ACC112 (cell line): ENCODE results near the gene CC2D1A.

Source experiments
- H2AFZ ChIP-seq: fragments of 200-600 bp; sonication (generic); one replicate; pipeline ENCODE4 v1.6.0; 2017; ENCODE audit warnings: antibody characterized with exemption, low read length; ENCODE audit not compliant: unreplicated experiment
- H3K27ac ChIP-seq: fragments of 200-600 bp; sonication (generic); 2 replicates; pipeline ENCODE4 v1.5.1; 2014; ENCODE audit warnings: low read depth, mild to moderate bottlenecking, antibody characterized with exemption, low read length, moderate library complexity
- H3K27me3 ChIP-seq: fragments of 200-600 bp; sonication (generic); 2 replicates; pipeline ENCODE4 v1.6.1; 2014; ENCODE audit warnings: mild to moderate bottlenecking, antibody characterized with exemption, low read length, moderate library complexity, mixed read lengths; ENCODE audit not compliant: insufficient read depth
- H3K36me3 ChIP-seq: fragments of 200-600 bp; sonication (generic); 2 replicates; pipeline ENCODE4 v1.6.1; 2016; ENCODE audit warnings: mild to moderate bottlenecking, antibody characterized with exemption, low read length, moderate library complexity, mixed read lengths; ENCODE audit not compliant: insufficient read depth
- H3K4me1 ChIP-seq: fragments of 200-600 bp; sonication (generic); one replicate; pipeline ENCODE4 v1.6.1; 2016; ENCODE audit warnings: low read length, mixed read lengths; ENCODE audit not compliant: insufficient read depth, unreplicated experiment, control insufficient read depth
- H3K4me3 ChIP-seq: fragments of 200-600 bp; sonication (generic); 2 replicates; pipeline ENCODE4 v1.5.1; 2014; ENCODE audit warnings: mild to moderate bottlenecking, low read depth, low read length
- H3K79me2 ChIP-seq: fragments of 200-600 bp; sonication (generic); one replicate; pipeline ENCODE4 v1.6.0; 2016; ENCODE audit warnings: low read length; ENCODE audit not compliant: control insufficient read depth, unreplicated experiment, insufficient read depth

Gene CC2D1A

DNA sequence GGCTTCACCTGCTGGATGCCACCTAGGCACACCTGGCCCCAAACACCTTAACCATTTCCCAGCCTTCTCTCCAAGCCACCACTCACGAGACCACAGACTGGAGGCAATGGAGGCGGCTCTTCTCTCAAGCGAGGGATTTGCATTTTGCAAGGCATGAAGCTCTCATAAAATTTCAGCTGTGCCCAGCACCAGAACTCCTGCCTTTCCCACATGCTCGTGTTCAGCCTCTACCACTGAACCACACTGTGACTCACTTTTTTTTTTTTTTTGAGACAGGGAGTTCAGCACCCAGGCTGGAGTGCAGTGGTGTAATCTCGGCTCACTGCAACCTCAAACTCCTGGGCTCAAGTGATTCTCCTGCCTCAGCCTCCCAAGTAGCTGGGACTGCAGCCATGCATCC is 18.5 kb upstream of the CC2D1A start:
- Histone ChIP-seq H3K36me3 (no peaks in the 10 kb centered on the region), H3K4me1 (no peaks in the 10 kb centered on the region), H2AFZ (no peak overlapping the region), H3K27ac (no peak overlapping the region), H3K4me3 (no peak overlapping the region), H3K79me2 (no peaks in the 10 kb centered on the region), H3K27me3 (no peaks in the 10 kb centered on the region)

DNA sequence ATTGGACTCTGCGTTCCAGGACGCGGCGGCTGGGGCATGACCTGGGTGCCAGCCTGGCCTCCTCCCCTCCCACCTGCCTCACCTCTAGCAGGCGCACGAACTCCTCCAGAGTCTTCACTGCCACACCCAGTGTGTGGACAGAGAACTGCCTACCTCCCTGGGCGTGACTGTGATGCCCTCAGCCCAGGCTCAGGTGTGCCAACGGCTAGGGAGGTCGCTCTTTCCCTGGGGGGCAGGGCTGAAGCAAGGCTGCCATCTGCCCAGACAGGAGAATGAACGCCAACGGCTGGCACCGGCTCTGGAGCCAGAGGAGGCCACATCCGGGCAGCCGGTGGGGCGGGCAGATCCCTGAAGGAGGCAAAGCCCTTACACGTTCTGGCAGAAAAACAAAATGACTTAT is 17.7 kb upstream of the CC2D1A start:
- no peak overlapping the region for H3K27ac ChIP-seq
- no peaks in the 10 kb centered on the region for H3K4me1 ChIP-seq
- H2AFZ ChIP-seq = no peak overlapping the region
- no peaks in the 10 kb centered on the region for H3K27me3 ChIP-seq
- no peak overlapping the region for H3K4me3 ChIP-seq
- H3K79me2 ChIP-seq = no peaks in the 10 kb centered on the region
- no peaks in the 10 kb centered on the region for H3K36me3 ChIP-seq

DNA sequence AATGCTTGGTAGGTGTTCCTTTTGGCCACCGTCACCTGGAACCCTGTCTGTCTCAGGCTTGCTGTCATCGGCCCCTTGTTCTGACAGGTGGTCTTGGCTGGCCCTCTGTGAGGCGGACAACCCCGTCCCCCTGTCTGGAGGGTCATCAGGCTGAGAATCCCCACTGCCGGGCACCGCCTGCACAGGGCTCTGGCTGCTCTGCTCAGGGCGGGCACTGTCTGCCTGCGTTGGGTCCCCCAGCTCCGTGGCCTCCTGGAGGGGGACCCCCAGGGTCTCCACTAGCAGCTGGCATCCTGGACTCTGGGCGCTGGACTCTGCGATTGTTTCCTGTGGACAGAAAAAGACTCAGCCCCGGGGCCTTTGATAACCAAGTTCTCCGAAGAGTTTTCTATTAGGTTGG is 15.9 kb upstream of the CC2D1A start:
- H2AFZ ChIP-seq = no peak overlapping the region
- no peak overlapping the region for H3K4me3 ChIP-seq
- no peaks in the 10 kb centered on the region for H3K36me3 ChIP-seq
- no peaks in the 10 kb centered on the region for H3K27me3 ChIP-seq
- no peak overlapping the region for H3K27ac ChIP-seq
- no peaks in the 10 kb centered on the region for H3K4me1 ChIP-seq
- no peaks in the 10 kb centered on the region for H3K79me2 ChIP-seq

DNA sequence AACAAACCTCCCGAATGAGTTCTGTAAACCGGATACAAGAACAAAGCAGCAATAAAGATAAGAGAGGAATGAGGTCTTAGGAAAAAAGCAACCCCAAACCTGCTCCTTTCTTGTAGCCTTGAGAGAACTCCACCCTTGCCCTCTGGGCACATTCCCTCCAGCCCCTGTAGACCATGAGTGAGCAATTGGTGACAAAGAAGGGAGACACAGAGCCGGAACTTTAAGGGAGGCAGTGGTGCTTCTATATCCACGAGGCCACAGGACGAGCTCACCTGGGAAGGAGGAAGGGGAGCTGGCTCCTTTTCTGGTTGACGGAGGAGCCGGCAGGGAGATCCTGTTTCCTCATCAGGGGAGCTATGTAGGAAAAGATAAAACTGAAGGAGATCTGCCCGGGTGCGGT is 13.1 kb upstream of the CC2D1A start:
- Histone ChIP-seq H3K4me1 (no peaks in the 10 kb centered on the region), H3K79me2 (no peaks in the 10 kb centered on the region), H3K36me3 (no peaks in the 10 kb centered on the region), H2AFZ (no peak overlapping the region), H3K27me3 (no peaks in the 10 kb centered on the region), H3K27ac (no peak overlapping the region), H3K4me3 (no peak overlapping the region)

DNA sequence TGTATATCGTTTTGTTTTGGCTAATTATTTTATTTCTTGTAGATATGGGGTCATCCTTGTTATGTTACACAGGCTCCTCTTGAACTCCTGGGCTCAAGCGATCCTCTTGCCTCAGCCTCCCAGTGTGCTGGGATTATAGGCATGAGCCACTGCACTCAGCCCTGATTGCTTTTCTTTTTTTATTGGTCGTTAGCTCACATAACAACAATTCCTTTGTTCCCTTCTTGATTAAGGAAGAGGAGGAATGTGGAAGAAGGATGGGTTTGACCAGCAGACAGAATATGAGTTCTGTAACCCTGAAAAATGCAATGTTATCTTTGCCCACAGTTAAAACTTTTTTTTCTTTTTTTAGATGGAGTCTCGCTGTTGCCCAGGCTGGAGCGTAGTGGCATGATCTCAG is 11.4 kb upstream of the CC2D1A start:
- Histone ChIP-seq H2AFZ (no peak overlapping the region), H3K27me3 (no peaks in the 10 kb centered on the region), H3K79me2 (no peaks in the 10 kb centered on the region), H3K27ac (no peak overlapping the region), H3K4me3 (no peak overlapping the region), H3K4me1 (no peaks in the 10 kb centered on the region), H3K36me3 (no peaks in the 10 kb centered on the region)

DNA sequence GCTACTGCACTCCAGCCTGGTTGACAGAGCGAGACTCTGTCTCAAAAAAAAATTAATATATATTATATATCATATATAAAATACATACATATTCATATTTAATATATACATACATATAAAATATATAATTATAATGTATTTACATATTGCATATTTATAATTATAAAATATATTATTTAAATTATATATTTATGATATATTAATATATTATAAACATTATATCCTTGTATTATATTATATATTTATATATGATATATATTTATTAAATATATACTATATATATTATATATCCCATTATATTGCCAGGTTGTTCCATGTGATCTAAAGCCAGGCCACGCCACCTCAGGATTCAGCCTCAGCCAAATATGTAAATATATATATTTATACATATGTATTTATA is 9.8 kb upstream of the CC2D1A start:
- no peaks in the 10 kb centered on the region for H3K27me3 ChIP-seq
- H3K36me3 ChIP-seq = no peaks in the 10 kb centered on the region
- H2AFZ ChIP-seq = no peak overlapping the region
- no peaks in the 10 kb centered on the region for H3K79me2 ChIP-seq
- no peaks in the 10 kb centered on the region for H3K4me1 ChIP-seq
- H3K4me3 ChIP-seq = no peak overlapping the region
- no peak overlapping the region for H3K27ac ChIP-seq

DNA sequence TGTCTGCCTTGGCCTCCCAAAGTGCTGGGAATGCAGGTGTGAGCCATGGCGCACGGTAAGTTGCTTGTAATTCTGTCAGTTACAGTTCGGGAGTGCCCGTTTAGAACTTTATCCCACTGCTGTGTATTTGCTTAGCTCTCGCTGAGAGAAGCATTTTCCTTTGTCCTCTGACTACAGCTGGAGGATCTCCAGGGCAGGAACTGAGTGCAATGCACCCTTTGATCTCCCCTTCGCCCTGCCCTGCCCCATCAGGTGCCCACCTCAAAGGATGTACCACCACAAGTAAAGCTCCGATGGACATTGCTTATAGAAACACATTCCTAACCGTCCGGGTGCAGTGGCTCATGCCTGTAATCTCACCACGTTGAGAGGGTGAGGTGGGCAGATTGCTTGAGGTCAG is 6.6 kb upstream of the CC2D1A start:
- Histone ChIP-seq H3K27ac (no peak overlapping the region), H3K79me2 (no peaks in the 10 kb centered on the region), H3K4me3 (no peak overlapping the region)

DNA sequence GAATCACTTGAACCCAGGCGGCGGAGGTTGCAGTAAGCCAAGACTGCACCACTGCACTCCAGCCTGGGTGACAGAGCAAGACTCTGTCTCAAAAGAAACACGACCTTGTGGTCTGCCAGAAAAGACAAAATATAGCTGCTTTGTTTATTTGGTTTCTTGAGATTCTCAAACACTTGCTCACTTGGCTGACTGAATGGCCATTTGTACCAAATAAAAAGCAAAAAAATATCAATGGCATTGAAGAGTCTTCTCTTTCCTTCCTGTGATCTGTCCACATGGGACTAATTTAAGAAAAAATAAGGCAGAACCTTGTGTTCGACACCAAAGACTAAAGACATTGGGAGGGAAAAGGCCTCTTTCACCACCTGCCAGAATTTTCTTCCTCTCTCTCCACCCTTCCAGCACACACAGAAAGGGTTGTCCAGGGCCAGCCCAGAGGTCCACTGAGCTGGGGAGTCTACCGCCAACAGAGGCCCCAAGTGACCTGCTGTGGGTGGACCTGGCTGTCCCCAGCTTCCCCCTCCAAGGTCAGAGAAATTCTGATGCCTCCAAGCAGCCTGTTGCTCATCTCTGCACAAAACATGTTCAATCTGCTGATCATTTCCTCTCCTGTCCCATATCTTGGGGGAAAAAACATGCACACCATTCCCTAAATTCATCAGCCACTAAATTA is 6.0 kb upstream of the CC2D1A start:
- no peaks in the 10 kb centered on the region for H3K36me3 ChIP-seq
- no peaks in the 10 kb centered on the region for H3K4me1 ChIP-seq
- no peak overlapping the region for H3K27ac ChIP-seq

More for the DNA sequence above, 6.6 kb upstream of the CC2D1A start:
- Histone ChIP-seq H3K36me3 (no peaks in the 10 kb centered on the region), H3K27me3 (no peaks in the 10 kb centered on the region), H3K4me1 (no peaks in the 10 kb centered on the region), H2AFZ (no peak overlapping the region)

DNA sequence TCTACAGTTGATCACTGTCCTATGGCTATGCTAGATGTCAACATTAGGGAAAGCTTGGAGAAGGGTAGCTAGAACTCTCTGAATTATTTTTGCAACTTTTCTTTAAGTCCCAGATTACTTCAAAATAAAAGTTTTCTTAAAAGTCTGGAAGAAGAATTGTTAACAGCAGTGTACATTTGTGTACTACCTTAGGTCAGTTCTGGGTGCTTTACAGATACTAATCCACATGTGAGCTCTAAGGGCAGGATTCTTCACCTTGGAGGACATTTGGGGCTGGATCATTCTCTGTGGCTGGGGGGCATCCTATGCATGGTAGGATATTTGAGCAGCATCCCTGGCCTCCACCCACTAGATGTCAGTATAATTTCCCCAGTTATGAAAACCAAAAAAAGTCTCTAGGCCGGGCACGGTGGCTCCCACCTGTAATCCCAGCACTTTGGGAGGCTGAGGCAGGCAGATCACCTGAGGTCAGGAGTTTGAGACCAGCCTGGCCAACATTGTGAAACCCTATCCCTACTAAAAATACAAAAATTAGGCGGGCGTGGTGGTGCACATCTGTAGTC is 2.9 kb upstream of the CC2D1A start:
- Histone ChIP-seq H2AFZ (no peak overlapping the region), H3K79me2 (no peaks in the 10 kb centered on the region), H3K36me3 (no peaks in the 10 kb centered on the region), H3K27ac (no peak overlapping the region), H3K27me3 (no peaks in the 10 kb centered on the region), H3K4me1 (peaks cover 5% of the 10 kb centered on the region), H3K4me3 (no peak overlapping the region)

More for the DNA sequence above, 6.0 kb upstream of the CC2D1A start:
- H3K27me3 ChIP-seq = no peaks in the 10 kb centered on the region
- H3K4me3 ChIP-seq = no peak overlapping the region
- no peak overlapping the region for H2AFZ ChIP-seq
- H3K79me2 ChIP-seq = no peaks in the 10 kb centered on the region

DNA sequence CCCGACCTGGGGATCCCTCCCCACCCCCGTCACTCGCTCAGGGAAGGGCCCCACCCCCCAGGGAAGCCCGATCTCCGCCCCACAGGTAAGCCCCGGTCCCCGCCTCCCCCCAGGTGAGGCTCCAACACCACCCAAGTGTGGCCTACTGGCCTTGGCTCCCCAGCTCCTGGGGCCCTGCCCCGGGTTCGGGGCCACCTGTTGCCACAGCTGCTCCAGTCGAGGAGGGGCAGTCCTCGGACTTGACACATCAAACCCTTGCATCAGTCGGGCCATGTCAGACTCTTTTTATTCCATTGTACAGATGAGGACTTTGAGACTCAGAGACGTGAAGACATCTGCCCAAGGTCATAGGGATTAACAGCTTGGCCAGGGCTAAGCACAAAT is 512 bp downstream of the CC2D1A start:
- no peak overlapping the region for H3K27ac ChIP-seq
- no peaks in the 10 kb centered on the region for H3K79me2 ChIP-seq
- peak overlapping the region; percentile 78 for H3K4me3 ChIP-seq
- no peaks in the 10 kb centered on the region for H3K36me3 ChIP-seq
- H2AFZ ChIP-seq = peak overlapping the region; percentile 70
- H3K4me1 ChIP-seq = peaks cover 5% of the 10 kb centered on the region
- no peaks in the 10 kb centered on the region for H3K27me3 ChIP-seq

DNA sequence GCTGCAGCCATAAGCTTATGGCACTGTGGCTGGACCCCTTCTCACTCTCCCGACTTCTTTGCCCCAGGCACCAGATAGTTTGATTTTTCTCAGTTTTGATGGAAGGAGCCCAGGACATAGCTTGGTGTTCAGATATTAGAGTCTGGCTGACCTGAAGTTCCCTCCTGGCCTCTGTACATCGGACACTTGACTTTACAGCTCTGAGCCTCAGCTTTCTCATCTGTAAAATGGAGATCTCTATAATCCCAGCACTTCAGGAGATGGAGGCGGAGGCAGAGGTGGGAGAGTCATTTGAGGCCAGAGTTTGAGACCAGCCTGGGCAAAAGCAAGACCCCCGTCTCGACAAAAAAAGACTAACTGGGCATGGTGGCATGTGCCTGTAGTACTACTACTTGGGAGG is 909 bp downstream of the CC2D1A start:
- H3K4me3 ChIP-seq = peak overlapping the region; percentile 78
- no peaks in the 10 kb centered on the region for H3K36me3 ChIP-seq
- H3K4me1 ChIP-seq = peaks cover 5% of the 10 kb centered on the region
- no peaks in the 10 kb centered on the region for H3K27me3 ChIP-seq
- no peaks in the 10 kb centered on the region for H3K79me2 ChIP-seq
- H2AFZ ChIP-seq = no peak overlapping the region
- H3K27ac ChIP-seq = no peak overlapping the region
